Stimulated activated memory B cell treated with anti-CD40 and anti-IgM and Interleukin-4, amounts not matched to agents 10 μg/mL and 1 μg/mL and 100 μg/mL, for 72 hours (primary cell): ENCODE measurements around the gene BEX4.
"Not testable (repeated sequence)": the region's sequence is repeated elsewhere in the genome, so short reads cannot be mapped to it uniquely, and the experiment has no call there.

Experiments used
- ATAC-seq: fragments of 150-1000 bp; cut with Tn5 transposase; 2 replicates; pipeline ENCODE4 v1.10.0; 2021
- H3K27ac Mint-ChIP-seq: one replicate; pipeline ENCODE4 v1.8.0; 2022; ENCODE audit warnings: mild to moderate bottlenecking, mixed read lengths
- H3K27me3 Mint-ChIP-seq: one replicate; pipeline ENCODE4 v1.8.0; 2022; ENCODE audit warnings: mixed read lengths
- H3K36me3 Mint-ChIP-seq: one replicate; pipeline ENCODE4 v1.8.0; 2022; ENCODE audit warnings: mixed read lengths
- H3K4me1 Mint-ChIP-seq: one replicate; pipeline ENCODE4 v1.8.0; 2022; ENCODE audit warnings: mixed read lengths
- H3K4me3 Mint-ChIP-seq: one replicate; pipeline ENCODE4 v1.8.0; 2022; ENCODE audit warnings: mild to moderate bottlenecking, moderate library complexity, mixed read lengths
- H3K9me3 Mint-ChIP-seq: one replicate; pipeline ENCODE4 v1.8.0; 2022; ENCODE audit warnings: mixed read lengths

Gene BEX4, protein sequence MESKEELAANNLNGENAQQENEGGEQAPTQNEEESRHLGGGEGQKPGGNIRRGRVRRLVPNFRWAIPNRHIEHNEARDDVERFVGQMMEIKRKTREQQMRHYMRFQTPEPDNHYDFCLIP

DNA sequence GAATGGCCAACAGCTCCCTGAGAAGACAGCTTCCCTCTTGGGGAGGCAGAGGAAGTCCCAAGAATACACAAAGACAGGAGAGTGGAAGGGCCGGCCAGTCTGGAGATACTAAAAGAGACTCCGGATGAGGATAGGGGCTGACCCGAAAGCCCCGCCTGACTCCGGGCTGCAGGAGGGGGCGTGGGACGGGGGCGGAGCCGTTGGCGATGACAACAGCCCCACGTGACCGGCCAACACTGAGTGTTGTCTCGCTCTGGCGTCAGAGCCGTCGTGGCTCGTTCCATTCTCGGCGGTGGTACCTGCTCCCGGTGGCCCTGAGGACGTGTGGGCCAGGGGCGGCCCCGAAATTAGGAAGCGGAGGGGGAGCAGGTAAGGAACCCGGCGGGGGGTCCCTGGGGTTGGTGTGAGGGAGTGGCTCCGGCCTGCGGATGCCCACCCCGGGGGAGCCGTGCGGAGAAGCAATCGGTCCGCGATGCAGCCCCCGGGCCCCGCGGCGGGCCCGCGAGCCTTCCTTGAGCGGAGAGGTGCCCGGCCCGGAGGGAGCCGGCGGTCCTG, at the start of gene BEX4:
BEX4 (plus strand) TSS at position 239 of the 555 bp plus-strand sequence. CDS start 1,046 bp downstream, outside the sequence.
- H3K9me3 Mint-ChIP-seq = no peaks in the 10 kb centered on the region
- peak within 1 kb of the TSS; percentile 94 for H3K4me3 Mint-ChIP-seq
- H3K36me3 Mint-ChIP-seq = no peaks in the 10 kb centered on the region
- H3K27me3 Mint-ChIP-seq = no peaks in the 10 kb centered on the region
- peak within 1 kb of the TSS; percentile 91 for H3K27ac Mint-ChIP-seq
- peak; percentile 97 for ATAC-seq
- peaks cover 12% of the 10 kb centered on the region for H3K4me1 Mint-ChIP-seq

DNA sequence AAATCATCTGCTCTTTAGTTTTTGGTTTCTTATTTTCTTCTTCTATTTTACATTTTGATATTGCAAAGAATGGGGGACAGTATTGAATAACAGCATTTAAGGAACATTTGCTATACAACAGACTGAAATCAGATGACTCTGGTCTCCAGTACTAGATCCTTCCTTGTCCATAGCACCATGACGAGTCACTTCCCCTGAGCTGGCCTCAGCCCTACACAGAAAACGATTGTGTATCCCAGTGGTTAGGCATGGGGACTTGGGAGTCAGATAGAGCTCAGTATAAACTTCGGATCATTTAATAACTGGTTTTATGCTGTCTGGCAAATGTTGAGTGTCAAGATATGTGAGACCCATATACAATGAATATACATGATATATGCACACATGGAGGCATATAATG, 44.7 kb upstream of the BEX4 start:
- H3K4me1 Mint-ChIP-seq = no peaks in the 10 kb centered on the region
- no peaks in the 10 kb centered on the region for H3K27me3 Mint-ChIP-seq
- H3K36me3 Mint-ChIP-seq = no peaks in the 10 kb centered on the region
- ATAC-seq = no peak
- no peak overlapping the region for H3K27ac Mint-ChIP-seq
- no peaks in the 10 kb centered on the region for H3K9me3 Mint-ChIP-seq
- H3K4me3 Mint-ChIP-seq = no peak overlapping the region

DNA sequence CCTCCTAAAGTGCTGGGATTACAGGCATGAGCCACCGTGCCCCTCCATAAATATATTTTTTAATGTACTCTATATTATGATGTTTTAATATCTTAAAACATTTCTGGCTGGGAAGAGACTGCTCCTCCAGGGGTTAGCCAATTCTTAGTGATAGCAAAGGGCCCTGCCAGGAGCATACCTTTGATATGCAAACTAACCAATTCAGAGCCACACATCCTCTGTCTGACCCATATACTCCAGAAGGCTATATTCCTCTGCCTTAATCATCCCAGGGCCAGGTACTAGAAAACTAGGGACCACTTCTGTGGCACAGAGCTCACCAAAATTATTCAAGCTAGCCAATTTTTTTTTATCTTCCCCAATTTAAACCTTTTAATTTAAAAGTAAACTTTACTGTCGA, 43.6 kb upstream of the BEX4 start:
- no peak overlapping the region for H3K27ac Mint-ChIP-seq
- no peaks in the 10 kb centered on the region for H3K36me3 Mint-ChIP-seq
- peaks cover 5% of the 10 kb centered on the region for H3K4me1 Mint-ChIP-seq
- ATAC-seq = no peak
- peaks cover 7% of the 10 kb centered on the region for H3K27me3 Mint-ChIP-seq
- no peaks in the 10 kb centered on the region for H3K9me3 Mint-ChIP-seq
- no peak overlapping the region for H3K4me3 Mint-ChIP-seq

DNA sequence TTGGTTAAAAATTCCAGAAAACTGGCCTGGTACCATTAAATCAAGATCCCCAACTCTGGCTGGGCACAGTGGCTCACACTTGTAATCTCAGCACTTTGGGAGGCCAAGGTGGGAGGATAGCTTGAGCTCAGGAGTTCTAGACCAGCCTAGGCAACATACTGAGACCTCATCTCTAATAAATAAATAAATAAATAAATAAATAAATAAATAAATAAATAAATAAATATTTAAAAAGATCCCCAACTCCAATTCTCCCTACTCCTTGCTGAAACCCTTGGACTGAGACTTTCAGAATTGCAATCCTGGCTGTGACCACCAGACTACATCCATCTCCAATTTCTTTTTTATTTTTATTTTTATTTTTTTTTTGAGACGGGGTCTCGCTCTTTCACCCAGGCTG, 39.7 kb upstream of the BEX4 start:
- not testable (repeated sequence) for H3K9me3 Mint-ChIP-seq, H3K36me3 Mint-ChIP-seq, ATAC-seq, H3K27me3 Mint-ChIP-seq, H3K4me3 Mint-ChIP-seq, H3K4me1 Mint-ChIP-seq, H3K27ac Mint-ChIP-seq

DNA sequence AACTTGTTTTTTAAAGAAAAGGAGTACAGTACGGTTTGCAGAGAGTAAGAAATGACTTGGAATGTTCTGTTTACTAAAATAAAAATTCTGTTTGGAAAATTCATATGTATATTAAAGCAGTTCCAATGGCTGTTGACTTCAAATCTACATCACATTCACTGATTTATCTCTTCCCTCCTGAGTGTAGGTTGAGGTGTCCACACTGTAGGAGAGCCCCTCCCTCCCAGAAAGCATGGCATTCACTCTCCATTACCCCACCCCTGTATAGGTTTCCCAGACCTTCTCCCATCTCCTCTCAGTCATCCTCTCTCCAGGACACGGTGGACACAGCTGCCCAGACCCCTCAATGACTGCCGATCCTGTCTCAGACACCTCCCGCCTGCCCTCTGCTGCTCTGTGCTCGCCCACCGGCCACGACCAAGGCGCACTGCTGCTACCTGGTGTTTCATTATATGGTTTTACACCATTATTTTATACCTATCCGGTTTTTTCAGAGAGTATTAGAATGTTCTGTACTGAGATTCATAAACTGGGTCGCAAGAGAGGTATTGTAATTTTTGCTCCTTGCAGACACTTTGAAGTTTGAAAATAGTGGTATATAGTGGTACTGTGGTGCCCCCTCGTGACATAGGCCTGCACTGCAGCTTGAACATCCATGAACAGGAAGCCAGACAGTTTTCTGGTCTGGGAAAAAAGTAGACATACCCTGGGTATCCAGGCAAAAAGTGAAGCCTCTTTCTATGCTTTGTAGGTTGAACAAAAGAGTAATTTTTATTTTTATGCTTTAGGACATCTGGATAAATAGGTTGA, 38.8 kb upstream of the BEX4 start:
- H3K27ac Mint-ChIP-seq = no peak overlapping the region
- H3K4me3 Mint-ChIP-seq = no peak overlapping the region
- peaks cover 8% of the 10 kb centered on the region for H3K27me3 Mint-ChIP-seq
- no peaks in the 10 kb centered on the region for H3K9me3 Mint-ChIP-seq
- H3K36me3 Mint-ChIP-seq = no peaks in the 10 kb centered on the region
- peaks cover 6% of the 10 kb centered on the region for H3K4me1 Mint-ChIP-seq
- no peak for ATAC-seq

DNA sequence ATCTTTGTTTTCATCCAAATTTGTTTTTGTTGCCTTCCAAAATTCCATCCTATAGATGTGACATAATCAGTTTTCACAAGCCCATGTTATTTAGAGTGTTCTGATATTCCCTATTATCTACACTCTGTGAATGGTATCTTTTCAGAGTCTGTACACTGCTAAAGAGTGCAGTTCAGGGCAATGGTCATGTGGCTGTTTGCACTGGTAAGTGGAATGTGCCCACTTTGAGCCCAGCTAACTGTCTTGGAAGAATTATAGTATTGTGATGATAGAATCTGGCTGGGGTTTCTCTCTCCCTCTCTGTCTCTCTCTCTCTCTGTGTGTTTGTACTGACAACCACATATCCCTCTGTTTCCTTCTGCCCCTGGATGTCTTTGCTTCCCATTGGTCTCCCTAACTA, 37.4 kb upstream of the BEX4 start:
- peaks cover 8% of the 10 kb centered on the region for H3K27me3 Mint-ChIP-seq
- peaks cover 6% of the 10 kb centered on the region for H3K4me1 Mint-ChIP-seq
- no peak overlapping the region for H3K27ac Mint-ChIP-seq
- H3K9me3 Mint-ChIP-seq = no peaks in the 10 kb centered on the region
- H3K4me3 Mint-ChIP-seq = no peak overlapping the region
- no peaks in the 10 kb centered on the region for H3K36me3 Mint-ChIP-seq
- ATAC-seq = no peak

DNA sequence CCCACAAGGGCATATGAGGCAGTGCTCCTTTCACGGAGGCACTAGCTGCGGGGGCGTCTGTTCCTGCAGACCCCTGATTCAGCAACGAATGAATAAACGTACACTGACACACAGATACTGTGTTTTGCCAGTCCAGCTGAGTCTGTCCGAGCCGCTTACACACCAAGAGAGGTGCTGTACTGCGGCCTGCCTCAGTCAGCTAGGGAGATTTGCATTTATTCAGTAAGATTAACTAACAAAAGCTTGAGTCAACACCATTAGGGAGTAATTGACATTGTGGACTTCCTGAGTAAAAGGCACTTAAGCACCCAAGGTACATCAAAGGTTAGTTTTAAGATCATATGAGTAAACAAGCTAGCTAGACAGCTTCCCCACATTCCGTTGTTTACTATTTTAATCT, 31.0 kb upstream of the BEX4 start:
- Mint-ChIP-seq H3K9me3 (no peaks in the 10 kb centered on the region), H3K27ac (no peak overlapping the region), H3K36me3 (no peaks in the 10 kb centered on the region), H3K4me1 (no peaks in the 10 kb centered on the region), H3K4me3 (no peak overlapping the region), H3K27me3 (no peaks in the 10 kb centered on the region)
- no peak for ATAC-seq

DNA sequence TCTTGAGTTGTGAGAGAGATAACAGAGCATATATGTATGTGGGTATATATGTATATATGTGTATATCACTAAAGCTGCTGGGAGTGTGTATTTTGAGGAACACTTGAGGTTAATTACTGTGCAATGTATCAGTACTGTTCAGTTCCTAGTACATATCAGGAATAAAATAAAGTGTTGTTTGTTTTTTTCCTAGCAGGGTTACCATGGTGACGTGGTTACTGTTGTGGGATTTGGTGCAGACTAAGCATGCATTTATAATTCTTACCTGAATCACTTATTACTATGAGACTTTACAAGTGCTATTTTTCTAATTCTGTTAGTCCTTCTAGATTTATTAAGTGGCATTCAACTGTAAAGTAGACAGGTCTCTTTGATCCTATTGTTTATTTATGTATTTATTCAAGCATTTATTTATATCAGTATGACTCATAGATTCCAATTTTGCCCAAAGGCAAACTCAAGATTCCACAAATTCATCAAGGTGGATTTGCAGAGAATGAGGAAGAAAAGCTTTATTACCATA, 26.9 kb upstream of the BEX4 start:
- ATAC-seq = no peak
- Mint-ChIP-seq H3K27ac (no peak overlapping the region), H3K4me1 (no peaks in the 10 kb centered on the region), H3K36me3 (no peaks in the 10 kb centered on the region), H3K4me3 (no peak overlapping the region), H3K27me3 (no peaks in the 10 kb centered on the region), H3K9me3 (no peaks in the 10 kb centered on the region)

DNA sequence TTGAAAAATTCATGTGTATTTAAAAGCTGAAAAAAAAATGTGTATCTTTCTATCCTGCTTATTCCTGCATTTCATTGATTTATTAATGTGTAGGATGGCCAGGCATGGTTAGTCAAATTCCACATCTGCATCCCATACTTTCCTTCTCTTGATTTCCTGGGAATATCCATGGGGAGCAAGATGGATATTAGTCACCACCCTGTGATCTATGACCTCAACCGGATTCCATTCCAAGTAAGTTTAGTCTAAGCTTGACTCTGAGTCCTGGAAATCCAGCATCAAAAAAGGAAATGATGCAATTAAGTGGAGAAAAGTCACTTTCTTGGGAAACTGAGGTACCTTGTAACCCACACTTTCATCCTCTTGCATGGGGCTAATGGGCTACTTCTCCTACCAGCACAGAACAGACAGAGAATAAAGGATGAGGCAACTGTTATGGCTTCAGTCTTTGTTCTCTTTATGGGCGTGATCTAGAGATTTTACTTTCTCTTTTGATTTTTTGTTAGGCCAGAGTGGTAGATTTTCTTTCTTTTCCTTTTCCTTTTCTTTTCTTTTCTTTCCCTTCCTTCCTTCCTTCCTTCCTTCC, 17.1 kb upstream of the BEX4 start:
- H3K27me3 Mint-ChIP-seq = no peaks in the 10 kb centered on the region
- no peak for ATAC-seq
- no peak overlapping the region for H3K4me3 Mint-ChIP-seq
- H3K36me3 Mint-ChIP-seq = no peaks in the 10 kb centered on the region
- H3K4me1 Mint-ChIP-seq = no peaks in the 10 kb centered on the region
- no peaks in the 10 kb centered on the region for H3K9me3 Mint-ChIP-seq
- H3K27ac Mint-ChIP-seq = no peak overlapping the region

DNA sequence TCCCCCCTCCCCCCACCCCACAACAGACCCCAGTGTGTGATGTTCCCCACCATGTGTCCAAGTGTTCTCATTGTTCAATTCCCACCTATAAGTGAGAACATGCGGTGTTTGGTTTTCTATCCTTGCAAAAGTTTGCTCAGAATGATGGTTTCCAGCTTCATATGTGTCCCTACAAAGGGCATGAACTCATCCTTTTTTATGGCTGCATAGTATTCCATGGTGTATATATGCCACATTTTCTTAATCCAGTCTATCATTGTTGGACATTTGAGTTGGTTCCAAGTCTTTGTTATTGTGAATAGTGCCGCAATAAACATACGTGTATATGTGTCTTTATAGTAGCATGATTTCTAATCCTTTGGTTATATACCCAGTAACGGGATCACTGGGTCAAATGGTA, 16.2 kb upstream of the BEX4 start:
- not testable (repeated sequence) for H3K27ac Mint-ChIP-seq, ATAC-seq, H3K4me3 Mint-ChIP-seq, H3K27me3 Mint-ChIP-seq, H3K9me3 Mint-ChIP-seq, H3K36me3 Mint-ChIP-seq, H3K4me1 Mint-ChIP-seq

DNA sequence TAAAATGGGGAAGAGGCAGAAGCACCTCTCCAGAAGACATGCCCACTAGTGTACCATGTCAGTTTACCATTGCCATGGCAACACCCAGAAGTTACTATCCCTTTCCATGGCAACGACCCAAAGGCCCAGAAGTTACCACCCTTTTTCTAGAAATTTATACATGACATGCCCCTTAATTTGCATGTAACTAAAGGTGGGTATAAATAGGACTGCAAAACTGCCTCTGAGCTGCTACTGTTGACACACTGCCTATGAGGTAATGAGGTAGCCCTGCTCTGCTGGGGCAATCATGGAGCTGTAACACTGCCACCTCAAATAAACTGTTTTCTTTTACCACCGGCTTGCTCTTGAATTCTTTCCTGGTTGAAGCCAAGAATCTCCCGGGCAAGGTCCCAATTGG, 13.9 kb upstream of the BEX4 start:
- no peak for ATAC-seq
- H3K36me3 Mint-ChIP-seq = no peaks in the 10 kb centered on the region
- no peaks in the 10 kb centered on the region for H3K4me1 Mint-ChIP-seq
- no peaks in the 10 kb centered on the region for H3K9me3 Mint-ChIP-seq
- H3K4me3 Mint-ChIP-seq = no peak overlapping the region
- no peaks in the 10 kb centered on the region for H3K27me3 Mint-ChIP-seq
- H3K27ac Mint-ChIP-seq = no peak overlapping the region

DNA sequence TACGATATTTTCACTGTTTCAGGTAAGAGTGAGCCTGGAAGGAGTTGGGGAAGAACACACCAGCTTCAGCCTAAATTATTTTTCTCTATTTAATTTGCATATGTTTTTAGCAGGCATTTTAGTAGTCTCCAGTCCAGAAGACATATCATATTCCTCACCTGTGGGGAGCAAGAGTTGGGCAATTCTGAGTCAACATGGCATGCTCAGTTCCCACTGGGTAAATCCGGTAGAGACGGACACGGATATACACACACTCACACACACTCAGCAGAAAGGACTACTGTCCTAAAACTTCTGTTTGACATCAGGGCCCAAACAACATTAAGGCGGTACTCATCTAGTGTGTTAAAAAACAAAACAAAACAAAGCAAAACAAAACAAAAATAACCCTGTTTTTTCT, 4.9 kb upstream of the BEX4 start:
- Mint-ChIP-seq H3K4me3 (no peak overlapping the region), H3K27ac (no peak overlapping the region), H3K36me3 (no peaks in the 10 kb centered on the region), H3K9me3 (no peaks in the 10 kb centered on the region), H3K27me3 (no peaks in the 10 kb centered on the region), H3K4me1 (peaks cover 6% of the 10 kb centered on the region)
- no peak for ATAC-seq

DNA sequence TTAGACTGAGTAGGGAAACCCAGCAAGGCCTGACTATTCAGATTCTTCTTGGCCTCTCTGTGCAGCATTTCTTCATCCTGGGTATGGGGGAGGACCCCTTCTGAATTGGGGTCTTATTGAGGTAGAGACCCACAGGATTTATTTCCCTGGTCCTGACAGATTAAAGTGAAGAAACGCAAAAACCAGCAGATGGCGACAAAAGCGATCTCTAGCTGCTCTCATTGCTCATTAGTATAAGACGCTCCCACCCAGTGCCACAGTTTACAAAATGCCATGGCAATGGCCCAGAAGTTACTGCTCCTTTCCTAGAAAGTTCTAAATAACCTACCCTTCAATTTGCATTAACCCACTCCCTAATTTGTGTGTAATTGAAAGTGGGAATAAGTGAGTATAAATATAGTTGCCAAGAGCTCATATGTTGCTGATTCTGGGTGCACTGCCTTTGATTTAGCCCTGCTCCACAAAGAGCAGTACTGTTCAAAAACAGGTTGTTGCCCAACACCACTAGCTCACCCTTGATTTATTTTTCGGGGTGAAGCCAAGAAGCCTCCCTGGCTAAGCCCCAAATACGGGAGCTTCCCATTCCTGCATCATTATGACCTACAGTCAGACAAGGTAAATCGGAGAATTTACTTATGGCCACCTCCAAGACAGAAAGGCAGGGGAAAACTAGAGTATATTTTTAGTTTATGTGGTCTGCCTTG, 3.7 kb upstream of the BEX4 start:
- H3K4me3 Mint-ChIP-seq = no peak overlapping the region
- ATAC-seq = no peak
- no peaks in the 10 kb centered on the region for H3K27me3 Mint-ChIP-seq
- H3K4me1 Mint-ChIP-seq = peaks cover 11% of the 10 kb centered on the region
- H3K36me3 Mint-ChIP-seq = no peaks in the 10 kb centered on the region
- H3K9me3 Mint-ChIP-seq = no peaks in the 10 kb centered on the region
- H3K27ac Mint-ChIP-seq = no peak overlapping the region

DNA sequence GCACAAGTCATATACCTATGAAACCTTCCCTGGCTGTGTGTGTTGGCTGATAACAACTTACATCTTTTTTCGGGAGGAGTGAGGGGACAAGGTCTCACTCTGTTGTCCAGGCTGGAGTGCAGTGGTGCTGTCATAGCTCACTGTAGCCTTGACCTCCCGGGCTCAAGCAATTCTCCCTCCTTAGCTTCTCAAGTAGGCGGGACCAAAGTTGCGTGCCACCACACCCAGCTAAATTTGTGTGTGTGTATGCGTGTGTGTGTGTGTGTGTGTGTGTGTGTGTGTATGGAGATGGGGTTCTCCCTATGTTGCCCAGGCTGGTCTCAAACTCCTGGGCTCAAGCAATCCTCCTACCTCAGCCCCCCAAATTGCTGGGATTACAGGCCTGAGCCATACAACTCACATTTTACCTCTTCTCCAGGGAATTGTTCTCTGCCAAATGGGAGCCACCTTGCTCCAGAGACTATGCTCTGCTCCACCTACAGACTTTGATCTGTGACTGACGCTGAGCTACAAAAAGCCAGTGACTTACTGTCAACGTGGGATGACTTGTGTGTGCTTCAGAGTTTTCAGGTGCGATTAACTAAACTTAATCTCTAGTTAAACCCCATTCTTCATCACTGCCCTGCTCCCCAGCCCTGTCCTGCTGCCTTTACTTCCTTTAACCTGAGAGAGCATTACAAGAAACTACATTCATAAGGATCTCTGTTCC, 2.0 kb upstream of the BEX4 start:
- no peaks in the 10 kb centered on the region for H3K27me3 Mint-ChIP-seq

More for the DNA sequence above, 2.0 kb upstream of the BEX4 start:
- Mint-ChIP-seq H3K4me1 (peaks cover 12% of the 10 kb centered on the region), H3K4me3 (no peak overlapping the region), H3K36me3 (no peaks in the 10 kb centered on the region), H3K9me3 (no peaks in the 10 kb centered on the region), H3K27ac (no peak overlapping the region)
- no peak for ATAC-seq
